GM18861 (cell line): ENCODE data around the gene IDH2.
A peak's percentile ranks its signal among the peaks of the same experiment; 100 is the strongest.

Experiments
- ATAC-seq: cut with Tn5 transposase; IDR thresholded peaks from one replicate; pipeline ENCODE4 v1.9.1; 2021; ENCODE audit not compliant: unreplicated experiment

Gene IDH2

DNA sequence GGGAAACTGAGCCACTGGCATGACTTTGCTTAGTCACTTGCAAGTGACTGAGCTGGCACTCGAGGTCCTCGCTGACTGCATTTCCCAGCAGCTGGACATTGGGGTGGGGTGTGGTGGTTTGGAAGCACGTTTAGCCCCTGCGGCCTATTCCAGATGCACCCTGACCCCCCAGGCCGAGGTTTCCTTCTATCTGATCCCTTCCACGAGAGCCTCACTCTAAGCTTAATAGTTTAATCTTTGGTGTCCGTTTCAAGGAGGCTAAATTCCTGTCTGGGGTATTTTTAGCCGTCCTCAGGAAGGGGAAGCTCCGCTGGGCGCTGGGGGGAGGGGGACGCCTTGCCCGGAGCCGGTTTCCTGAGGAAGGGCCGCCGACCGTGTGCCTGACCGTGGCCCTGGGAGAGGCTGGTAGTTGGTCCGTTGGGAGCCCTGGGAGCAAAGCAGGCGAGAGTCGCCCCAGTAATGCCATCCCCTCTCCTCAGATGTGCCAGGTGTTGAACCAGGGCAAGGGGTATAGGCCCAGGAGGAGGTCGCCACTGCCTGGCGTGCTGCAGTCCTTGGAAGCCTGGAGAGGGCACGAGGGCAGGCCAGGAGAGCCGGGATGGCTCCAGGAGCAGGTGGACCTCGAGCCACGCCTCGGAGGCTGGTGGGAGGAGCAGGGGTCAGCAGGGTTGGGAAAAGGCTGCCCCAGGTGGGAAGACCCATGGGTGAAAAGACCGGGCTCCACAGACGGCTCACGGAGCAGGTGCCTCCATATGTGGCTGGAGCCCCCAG, 37.2 kb downstream of the IDH2 start:
- no peak for ATAC-seq

GRCh38 chr15:90063770-90064247, 38.5 kb downstream of the IDH2 start:
- ATAC-seq = no peak

GRCh38 chr15:90062973-90063769, 39.1 kb downstream of the IDH2 start:
- no peak for ATAC-seq

- no peak for ATAC-seq
Measured at GRCh38 chr15:90062462-90062932, 39.8 kb downstream of the IDH2 start.

- ATAC-seq = no peak
Measured at GRCh38 chr15:90062023-90062442, 40.2 kb downstream of the IDH2 start.

GRCh38 chr15:90060797-90061196, 41.5 kb downstream of the IDH2 start:
- ATAC-seq = no peak

GRCh38 chr15:90059208-90059985, 42.9 kb downstream of the IDH2 start:
- ATAC-seq = peak; percentile 90

DNA sequence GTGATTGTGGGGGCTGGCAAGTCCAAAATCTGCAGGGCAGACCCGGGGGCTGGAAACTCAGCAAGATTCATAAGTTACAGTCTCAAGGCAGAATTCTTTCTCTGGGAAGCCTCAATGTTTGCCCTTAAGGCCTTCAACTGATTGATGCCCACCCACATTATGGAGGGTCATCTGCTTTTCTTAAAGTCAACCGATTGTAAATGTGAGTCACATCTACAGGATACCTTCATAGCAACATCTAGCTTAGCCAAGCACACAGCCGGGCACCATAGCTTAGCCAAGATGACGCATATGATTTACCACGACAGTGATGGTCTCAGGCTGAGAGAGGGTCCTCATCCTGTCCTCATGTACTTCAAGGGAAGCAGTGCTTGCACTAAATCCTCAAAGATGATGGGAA, 43.5 kb downstream of the IDH2 start:
- ATAC-seq = no peak

GRCh38 chr15:90058308-90058707, 44.0 kb downstream of the IDH2 start:
- ATAC-seq = no peak

DNA sequence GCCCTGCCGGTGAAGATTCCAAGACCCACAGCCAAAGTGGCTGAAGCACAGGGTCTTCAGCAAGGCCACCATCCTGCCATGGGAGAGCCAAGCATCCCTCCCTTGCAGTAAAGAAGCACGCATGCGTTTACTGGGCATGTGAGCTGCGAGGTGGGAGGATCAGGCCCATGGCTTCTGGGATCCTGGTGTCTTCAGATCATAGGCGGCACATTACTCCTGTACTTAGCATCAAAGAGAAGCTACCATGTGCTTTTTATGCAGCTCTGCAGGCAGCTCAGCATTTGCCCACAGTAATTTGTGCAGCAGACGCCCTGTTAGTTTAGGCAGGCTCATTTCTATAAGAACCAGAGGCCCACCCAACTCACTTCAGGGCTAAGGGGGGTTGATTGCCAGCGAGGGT, 45.7 kb downstream of the IDH2 start:
- no peak for ATAC-seq

GRCh38 chr15:90055182-90055581, 47.1 kb downstream of the IDH2 start:
- ATAC-seq = no peak

GRCh38 chr15:90054618-90055097, 47.6 kb downstream of the IDH2 start:
- ATAC-seq = no peak

- no peak for ATAC-seq
Measured at GRCh38 chr15:90053685-90054466, 48.4 kb downstream of the IDH2 start.

- no peak for ATAC-seq
Measured at GRCh38 chr15:90051874-90052273, 50.4 kb downstream of the IDH2 start.

DNA sequence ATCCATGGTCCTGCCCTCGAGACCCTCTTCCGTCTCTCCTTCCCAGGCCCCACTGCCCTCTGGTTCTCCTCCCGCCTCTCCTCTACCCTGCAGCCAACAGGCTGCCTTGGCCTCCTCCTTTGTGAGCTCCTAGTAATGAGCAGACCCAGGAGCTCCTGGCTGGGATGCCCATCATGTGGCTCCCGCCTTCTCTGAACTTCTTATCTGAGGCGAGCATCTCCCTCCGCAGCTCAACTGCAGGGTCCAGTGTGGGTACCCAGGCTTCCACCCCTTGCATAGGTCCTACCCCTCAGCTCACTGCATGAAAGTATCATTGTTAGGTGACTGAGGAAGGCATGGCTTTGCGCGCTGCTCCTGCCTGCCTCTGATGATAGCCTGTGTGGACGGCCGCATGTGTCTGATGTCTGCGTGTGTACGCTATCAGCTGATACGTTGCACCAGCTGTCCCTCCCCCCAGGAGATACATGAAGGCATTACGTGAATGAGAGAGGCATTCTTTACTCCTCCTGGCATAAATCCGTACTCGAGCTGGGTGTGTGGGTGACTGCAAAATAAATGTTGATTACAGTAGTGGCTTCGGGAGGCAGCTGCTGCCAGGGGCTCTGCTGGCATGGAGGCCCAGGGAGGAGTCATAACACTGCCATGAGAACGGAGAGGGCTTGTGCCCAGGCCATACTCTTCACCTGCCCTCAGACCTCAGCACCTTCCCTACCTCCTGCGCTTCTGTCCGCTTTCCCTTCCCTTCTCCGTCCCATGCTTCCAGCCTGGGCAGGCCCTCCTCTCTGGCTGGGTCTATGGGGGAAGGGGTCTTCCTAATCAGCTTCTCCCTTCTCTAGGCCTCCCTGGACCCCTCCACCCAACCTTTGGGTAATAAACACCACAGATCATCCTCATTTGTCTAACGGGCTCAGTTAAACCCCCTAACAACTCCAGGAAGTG, 52.3 kb downstream of the IDH2 start:
- no peak for ATAC-seq

DNA sequence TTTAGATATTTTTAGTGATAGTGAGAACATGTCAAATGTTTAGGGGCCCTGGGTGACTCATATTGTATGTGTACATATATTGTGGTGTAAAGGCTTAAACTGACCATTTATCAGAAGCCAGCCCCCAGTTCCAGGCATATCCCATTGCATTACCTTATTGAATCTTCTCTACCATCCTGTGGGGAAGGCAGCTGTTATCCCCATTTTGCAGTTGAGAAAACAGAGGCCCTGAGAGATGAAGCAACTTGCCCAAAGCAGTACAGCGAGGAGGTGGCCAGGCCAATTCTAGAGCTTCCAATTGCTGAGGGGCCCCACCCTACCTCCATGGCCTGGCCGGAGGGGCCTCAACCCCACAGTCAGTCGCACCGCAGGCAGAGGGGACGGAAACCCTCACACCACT, 53.2 kb downstream of the IDH2 start:
- ATAC-seq = no peak

GRCh38 chr15:90047956-90048575, 54.2 kb downstream of the IDH2 start:
- no peak for ATAC-seq

DNA sequence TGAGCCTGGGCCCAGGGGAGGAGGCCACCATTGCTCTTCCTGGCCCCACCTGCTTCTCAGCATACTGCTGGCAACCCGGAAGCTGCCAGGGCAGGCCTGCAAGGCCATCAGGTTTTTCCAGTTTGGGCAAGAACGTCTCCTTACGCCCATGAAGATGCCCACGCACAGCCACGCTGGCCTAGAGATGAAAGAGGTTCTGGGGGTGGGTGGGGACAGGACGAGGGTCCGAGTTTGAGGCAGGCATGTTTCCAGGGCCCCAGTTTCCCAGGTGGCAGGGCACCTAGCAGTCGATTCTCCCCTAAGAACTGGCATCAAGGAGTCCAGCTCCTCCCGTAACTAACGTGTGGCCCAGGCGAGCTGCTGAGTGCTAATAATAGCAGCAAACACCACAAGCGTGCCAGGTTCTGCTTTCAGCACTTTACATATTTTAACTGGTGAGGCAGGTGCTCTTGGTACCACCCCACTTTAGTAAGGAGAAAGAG, 55.3 kb downstream of the IDH2 start:
- ATAC-seq = peak; percentile 57

- no peak for ATAC-seq
Measured at GRCh38 chr15:90046289-90046688, 56.0 kb downstream of the IDH2 start.
